ENCODE data around the gene AATF. TPM values are rescaled to one million over a fixed set of nuclear protein-coding genes. Genes with fewer than 3 reads are reported as not detected.

Gene AATF
- total RNA-seq, 2 donors from 2014 or later = 28.8 to 41.3 TPM

DNA sequence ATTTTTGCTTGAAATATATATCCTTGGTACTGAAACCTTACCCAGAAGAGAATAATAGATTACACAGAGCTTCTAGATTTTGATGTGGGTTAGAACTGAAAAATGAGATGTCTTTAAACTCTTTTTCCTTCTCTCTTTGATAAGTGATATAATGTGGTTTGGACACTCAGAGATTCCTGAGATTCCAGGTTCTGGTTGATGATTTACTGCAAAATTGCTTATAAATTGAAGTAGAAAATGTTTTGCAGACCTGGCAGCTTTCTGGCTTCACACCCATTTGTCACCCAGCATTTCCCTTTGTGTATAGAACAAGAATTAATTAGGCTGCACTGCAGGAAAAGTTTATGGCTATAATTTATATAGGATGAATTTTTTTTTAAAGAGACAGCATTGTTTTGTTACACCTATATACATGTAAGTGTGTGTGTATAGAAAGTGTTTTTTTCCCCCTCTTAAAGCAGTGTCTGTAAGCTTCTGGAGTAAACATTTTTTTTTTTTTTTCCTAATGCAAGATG, 23.5 kb downstream of the AATF start:
- TF ChIP-seq, protein P1, sequence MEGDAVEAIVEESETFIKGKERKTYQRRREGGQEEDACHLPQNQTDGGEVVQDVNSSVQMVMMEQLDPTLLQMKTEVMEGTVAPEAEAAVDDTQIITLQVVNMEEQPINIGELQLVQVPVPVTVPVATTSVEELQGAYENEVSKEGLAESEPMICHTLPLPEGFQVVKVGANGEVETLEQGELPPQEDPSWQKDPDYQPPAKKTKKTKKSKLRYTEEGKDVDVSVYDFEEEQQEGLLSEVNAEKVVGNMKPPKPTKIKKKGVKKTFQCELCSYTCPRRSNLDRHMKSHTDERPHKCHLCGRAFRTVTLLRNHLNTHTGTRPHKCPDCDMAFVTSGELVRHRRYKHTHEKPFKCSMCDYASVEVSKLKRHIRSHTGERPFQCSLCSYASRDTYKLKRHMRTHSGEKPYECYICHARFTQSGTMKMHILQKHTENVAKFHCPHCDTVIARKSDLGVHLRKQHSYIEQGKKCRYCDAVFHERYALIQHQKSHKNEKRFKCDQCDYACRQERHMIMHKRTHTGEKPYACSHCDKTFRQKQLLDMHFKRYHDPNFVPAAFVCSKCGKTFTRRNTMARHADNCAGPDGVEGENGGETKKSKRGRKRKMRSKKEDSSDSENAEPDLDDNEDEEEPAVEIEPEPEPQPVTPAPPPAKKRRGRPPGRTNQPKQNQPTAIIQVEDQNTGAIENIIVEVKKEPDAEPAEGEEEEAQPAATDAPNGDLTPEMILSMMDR (IDR thresholded peaks at IDR 0.05) = no peak
- no peak overlapping the region for H3K27ac ChIP-seq
- no peaks in the 10 kb centered on the region for H3K9me3 ChIP-seq
- ATAC-seq (ENCODE audit: insufficient number of reproducible peaks, low FRiP score, low read depth) (no peak), DNase-seq (ENCODE audit: low spot score) (no peak)
- H3K27me3 ChIP-seq (replicated peaks; ENCODE audit: insufficient read depth) = no peaks in the 10 kb centered on the region
- no peaks in the 10 kb centered on the region for H3K4me1 ChIP-seq (ENCODE audit: control insufficient read depth in 1 of 2, low read depth in 2 of 2)
- no peak overlapping the region for H3K4me3 ChIP-seq
- H3K36me3 ChIP-seq = no peaks in the 10 kb centered on the region

- Histone ChIP-seq H3K4me3 (no peak overlapping the region), H3K27ac (no peak overlapping the region), H3K4me1 (ENCODE audit: control insufficient read depth in 1 of 2, low read depth in 2 of 2) (no peaks in the 10 kb centered on the region), H3K36me3 (no peaks in the 10 kb centered on the region), H3K9me3 (no peaks in the 10 kb centered on the region), H3K27me3 (replicated peaks; ENCODE audit: insufficient read depth) (no peaks in the 10 kb centered on the region)
- ATAC-seq (ENCODE audit: insufficient number of reproducible peaks, low FRiP score, low read depth) (no peak), DNase-seq (ENCODE audit: low spot score) (no peak)
- TF ChIP-seq, protein P1 (IDR thresholded peaks at IDR 0.05) = no peak
Observed at GRCh38 chr17:36972905-36973304, 24.2 kb downstream of the AATF start.

DNA sequence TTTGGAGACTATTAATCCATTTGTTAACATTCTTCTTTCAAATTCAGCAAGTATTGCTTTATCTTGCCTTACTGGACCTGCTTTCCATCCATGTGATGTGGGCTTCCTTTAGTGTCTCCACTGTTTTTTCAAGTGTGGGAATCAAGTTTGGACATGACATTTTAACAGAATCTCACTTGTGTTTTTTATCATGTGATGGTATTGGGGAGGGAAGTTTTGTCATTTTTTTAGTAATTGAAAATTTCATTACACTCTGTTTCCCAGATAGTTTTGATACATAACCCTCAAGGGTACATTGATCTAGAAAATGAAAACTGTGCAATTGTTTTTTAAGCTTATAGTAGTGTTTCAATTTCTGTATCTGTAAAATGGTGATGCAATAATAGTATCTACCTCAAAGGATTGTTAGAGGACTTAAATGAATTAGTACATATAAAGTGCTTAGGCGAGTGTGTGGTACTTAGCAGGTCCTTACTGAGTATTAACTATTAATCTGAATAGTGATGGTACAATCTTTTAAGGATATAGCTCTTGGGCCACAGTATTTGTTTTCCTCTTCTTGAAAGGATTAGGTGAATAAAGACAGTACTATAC, 27.3 kb downstream of the AATF start:
- Histone ChIP-seq H3K36me3 (no peaks in the 10 kb centered on the region), H3K27me3 (replicated peaks; ENCODE audit: insufficient read depth) (no peaks in the 10 kb centered on the region), H3K9me3 (no peaks in the 10 kb centered on the region), H3K4me1 (ENCODE audit: control insufficient read depth in 1 of 2, low read depth in 2 of 2) (peaks cover 7 to 20% of the 10 kb centered on the region in 2 donors), H3K4me3 (no peak overlapping the region), H3K27ac (no peak overlapping the region)
- DNase-seq (ENCODE audit: low spot score) (no peak), ATAC-seq (ENCODE audit: insufficient number of reproducible peaks, low FRiP score, low read depth) (no peak)
- TF ChIP-seq, protein P1 (IDR thresholded peaks at IDR 0.05) = no peak

DNA sequence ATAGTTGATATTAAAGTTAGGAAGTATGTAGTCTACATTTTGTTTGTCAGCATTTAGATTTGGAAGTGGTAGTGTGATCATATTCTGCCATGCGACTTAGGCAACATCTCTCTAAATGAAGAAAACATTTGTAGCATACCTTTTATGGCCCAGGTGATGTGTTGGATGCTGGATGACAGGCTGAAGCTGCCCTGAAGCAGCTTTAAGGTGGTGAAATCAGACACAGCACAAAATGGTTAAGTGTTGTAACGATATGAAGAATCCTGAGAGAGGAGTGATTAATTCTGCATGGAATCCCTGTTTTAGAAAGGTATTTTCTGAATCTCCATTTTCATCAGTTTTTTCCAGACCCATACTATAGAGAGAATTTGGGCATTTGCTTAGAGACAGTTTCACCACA, 28.3 kb downstream of the AATF start:
- peaks cover 7 to 20% of the 10 kb centered on the region in 2 donors for H3K4me1 ChIP-seq (ENCODE audit: control insufficient read depth in 1 of 2, low read depth in 2 of 2)
- DNase-seq (ENCODE audit: low spot score) = no peak

DNA sequence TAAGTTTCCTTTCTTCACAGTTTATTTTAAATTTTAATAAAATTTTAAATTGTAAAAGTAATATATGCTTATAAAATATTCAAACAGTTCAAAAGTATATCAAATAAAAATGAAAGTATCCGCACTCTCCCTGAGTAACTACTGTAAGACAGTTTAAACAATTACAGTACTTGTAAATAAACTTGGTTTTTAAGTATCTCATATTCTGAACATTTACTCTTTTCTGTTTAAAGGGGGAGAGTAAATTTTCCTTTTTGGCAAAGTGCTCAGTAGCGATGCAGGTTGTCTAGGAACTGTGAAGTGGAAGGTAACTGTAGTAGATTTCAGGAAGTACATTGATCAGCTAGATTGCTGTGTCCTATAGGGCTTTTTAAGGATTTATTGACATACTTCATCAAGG, 28.8 kb downstream of the AATF start:
- Histone ChIP-seq H3K36me3 (no peaks in the 10 kb centered on the region), H3K9me3 (no peaks in the 10 kb centered on the region), H3K4me3 (no peak overlapping the region), H3K27me3 (replicated peaks; ENCODE audit: insufficient read depth) (no peaks in the 10 kb centered on the region), H3K4me1 (ENCODE audit: control insufficient read depth in 1 of 2, low read depth in 2 of 2) (peaks cover 7 to 20% of the 10 kb centered on the region in 2 donors), H3K27ac (no peak overlapping the region)
- ATAC-seq (ENCODE audit: insufficient number of reproducible peaks, low FRiP score, low read depth) (no peak), DNase-seq (ENCODE audit: low spot score) (no peak)
- TF ChIP-seq, protein P1 (IDR thresholded peaks at IDR 0.05) = no peak

More for the DNA sequence above, 28.3 kb downstream of the AATF start:
- no peak for ATAC-seq (ENCODE audit: insufficient number of reproducible peaks, low FRiP score, low read depth)
- TF ChIP-seq, protein P1 (IDR thresholded peaks at IDR 0.05) = no peak
- H3K27ac ChIP-seq = no peak overlapping the region
- H3K36me3 ChIP-seq = no peaks in the 10 kb centered on the region
- no peak overlapping the region for H3K4me3 ChIP-seq
- H3K27me3 ChIP-seq (replicated peaks; ENCODE audit: insufficient read depth) = no peaks in the 10 kb centered on the region
- no peaks in the 10 kb centered on the region for H3K9me3 ChIP-seq

Measured in thoracic aorta (tissue), 2 donors.